Upper lobe of left lung (tissue), 4 donors: ENCODE data around the gene PLCE1.

ENCODE experiments used
- CTCF ChIP-seq, 6 experiments: fragments of 450-650 bp in 4 of 6; fragments of 200-600 bp in 2 of 6; sonication (generic) in 2 of 6; IDR thresholded peaks; one replicate each; pipeline ENCODE4 v1.5.1; 2016 to 2019; ENCODE audit warnings: antibody characterized with exemption in 6 of 6
- EP300 ChIP-seq, 4 donors: sonication (generic); formaldehyde crosslinking; IDR thresholded peaks; one replicate each; pipeline ENCODE4 v1.5.1; 2017; ENCODE audit warnings: antibody characterized with exemption in 4 of 4, control low read depth in 2 of 4
- POLR2A ChIP-seq, 4 donors: fragments of 450-650 bp; IDR thresholded peaks; one replicate each; pipeline ENCODE4 v1.5.1; 2016 to 2017; ENCODE audit warnings: antibody characterized with exemption in 4 of 4, mild to moderate bottlenecking in 2 of 4
- POLR2AphosphoS5 ChIP-seq, 2 donors: sonication (generic); formaldehyde crosslinking; IDR thresholded peaks; one replicate each; pipeline ENCODE4 v1.5.1; 2017; ENCODE audit warnings: antibody characterized with exemption in 2 of 2

- TF ChIP-seq CTCF (IDR thresholded peaks at IDR 0.05) (no peak), POLR2AphosphoS5 (IDR thresholded peaks at IDR 0.05) (no peak), POLR2A (IDR thresholded peaks at IDR 0.05) (no peak), EP300 (IDR thresholded peaks at IDR 0.05) (no peak)
Measured at GRCh38 chr10:94008526-94008925, 14.8 kb downstream of the PLCE1 start.
